ENCODE results near the gene PPP4R3B.

The PPP4R3B gene

DNA sequence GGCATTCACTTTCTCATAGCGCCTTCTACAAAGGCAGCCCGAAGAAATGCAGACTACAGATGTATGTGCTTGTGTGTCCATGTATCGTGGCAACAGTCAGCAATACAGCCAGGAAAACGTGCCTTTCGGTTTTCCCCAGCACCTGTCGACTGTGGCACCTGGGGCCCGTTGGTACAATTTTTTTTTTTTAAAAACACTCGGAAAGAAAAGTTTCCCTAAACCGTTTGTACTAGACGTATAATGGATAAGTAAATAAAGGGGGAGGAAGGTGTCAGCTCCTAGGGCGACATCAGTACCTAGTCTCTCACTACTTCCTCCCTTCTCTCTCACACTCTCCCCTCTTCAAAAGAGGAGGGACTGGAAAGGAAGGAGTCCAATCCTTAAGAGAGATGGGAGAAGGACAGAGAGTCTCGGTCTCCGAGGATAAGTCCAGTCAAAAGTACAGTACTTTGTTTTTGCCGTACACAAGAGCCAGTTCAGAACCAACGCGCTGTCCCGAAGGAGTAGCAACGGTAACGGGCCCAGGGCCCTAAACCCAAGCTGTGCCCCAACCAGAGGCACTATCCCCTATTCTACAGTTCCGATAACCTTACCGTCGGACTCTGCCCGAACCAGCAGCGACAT lies 759 bp downstream of the PPP4R3B start:
- peak overlapping the region; percentile 99 for H3K4me3 ChIP-seq (ENCODE audit: low read depth, low read length)
- DNase-seq (ENCODE audit: low read depth) = peak; percentile 69
- TF ChIP-seq CTCF (IDR thresholded peaks at IDR 0.05; ENCODE audit: low read depth, low read length) (no peak), MYC (IDR thresholded peaks at IDR 0.05; ENCODE audit: low read depth, low read length) (no peak; the same call in 1 of the 2 replicates), POLR2A (IDR thresholded peaks at IDR 0.05; ENCODE audit: extremely low read depth, insufficient read length) (peak; percentile 18), MAX (IDR thresholded peaks at IDR 0.05; ENCODE audit: low read depth, low read length) (peak; percentile 38; the same call in 1 of the 2 replicates)

GRCh38 chr2:55611997-55612396 lies 5.4 kb downstream of the PPP4R3B start:
- no peak for TF ChIP-seq MYC (IDR thresholded peaks at IDR 0.05; ENCODE audit: low read depth, low read length)
- TF ChIP-seq MAX (IDR thresholded peaks at IDR 0.05; ENCODE audit: low read depth, low read length) = no peak
- no peak for TF ChIP-seq CTCF (IDR thresholded peaks at IDR 0.05; ENCODE audit: low read depth, low read length)
- no peak overlapping the region for H3K4me3 ChIP-seq (ENCODE audit: low read depth, low read length)
- DNase-seq (ENCODE audit: low read depth) = no peak

DNA sequence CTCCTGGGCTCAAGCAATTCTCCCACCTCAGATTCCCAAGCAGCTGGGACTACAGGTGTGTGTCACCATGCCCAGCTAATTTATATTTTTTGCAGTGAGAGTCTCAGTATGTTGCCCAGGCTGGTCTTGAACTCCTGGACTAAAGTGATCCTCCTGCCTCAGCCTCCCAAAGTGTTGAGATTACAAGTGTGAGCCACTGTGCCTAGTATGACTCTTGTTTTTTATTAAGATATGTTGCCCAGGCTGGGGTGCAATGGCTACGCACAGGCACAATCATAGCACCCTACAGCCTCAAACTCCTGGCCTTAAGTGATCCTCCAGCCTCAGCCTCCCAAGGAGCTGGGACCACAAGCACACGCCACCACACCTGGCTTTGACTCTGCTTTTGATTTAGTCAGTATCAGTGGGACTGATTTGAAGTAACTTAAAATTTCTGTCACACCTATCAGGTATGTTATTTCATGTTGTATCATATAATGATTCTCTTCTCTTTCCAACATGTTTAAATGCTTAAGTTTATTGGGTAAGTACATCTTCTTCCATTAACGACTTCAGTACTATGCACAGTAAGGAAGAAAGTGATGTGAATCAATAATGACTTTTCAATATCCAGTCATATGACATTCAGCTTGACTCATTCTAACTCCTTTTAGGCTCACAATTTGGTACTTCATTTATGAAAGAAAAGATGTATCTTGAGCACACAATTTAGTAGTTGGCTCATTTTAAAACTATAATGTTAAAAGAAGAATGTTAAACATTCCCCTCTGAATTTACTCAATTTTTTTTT lies 6.3 kb downstream of the PPP4R3B start:
- H3K4me3 ChIP-seq (ENCODE audit: low read depth, low read length) = no peak overlapping the region
- TF ChIP-seq POLR2A (IDR thresholded peaks at IDR 0.05; ENCODE audit: extremely low read depth, insufficient read length) = no peak
- TF ChIP-seq MAX (IDR thresholded peaks at IDR 0.05; ENCODE audit: low read depth, low read length) = no peak
- TF ChIP-seq MYC (IDR thresholded peaks at IDR 0.05; ENCODE audit: low read depth, low read length) = no peak
- TF ChIP-seq CTCF (IDR thresholded peaks at IDR 0.05; ENCODE audit: low read depth, low read length) = no peak
- DNase-seq (ENCODE audit: low read depth) = no peak

DNA sequence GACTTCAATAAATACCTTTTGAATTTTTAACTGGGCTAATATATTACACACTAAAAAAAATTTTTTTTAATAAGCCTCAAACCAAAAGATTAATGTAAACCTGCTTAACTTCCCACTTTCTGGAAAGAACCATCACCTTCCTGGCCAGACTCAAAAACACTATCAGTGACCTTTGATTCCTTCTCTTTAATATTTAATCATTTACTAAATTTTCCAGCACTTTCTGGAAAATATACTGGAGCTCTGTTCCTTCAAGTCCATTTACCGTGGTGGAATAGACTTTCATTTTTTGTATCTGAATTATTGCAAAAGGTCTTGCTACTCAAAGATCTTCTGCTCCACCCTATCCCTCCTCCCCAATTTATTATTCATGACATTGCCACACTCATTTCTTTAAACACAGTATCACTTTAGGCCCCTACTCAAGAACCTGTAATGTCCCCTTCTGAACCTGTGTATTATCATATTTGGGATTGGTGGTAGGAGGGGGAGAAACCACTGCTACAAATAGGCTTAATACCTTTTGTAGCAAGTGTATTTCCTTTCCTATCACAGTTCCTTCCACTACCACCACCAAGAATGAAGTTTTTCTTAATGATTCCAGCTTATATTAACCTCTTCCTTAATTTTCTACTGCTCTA lies 7.4 kb downstream of the PPP4R3B start:
- no peak for DNase-seq (ENCODE audit: low read depth)
- H3K4me3 ChIP-seq (ENCODE audit: low read depth, low read length) = no peak overlapping the region
- no peak for TF ChIP-seq MAX (IDR thresholded peaks at IDR 0.05; ENCODE audit: low read depth, low read length)
- no peak for TF ChIP-seq MYC (IDR thresholded peaks at IDR 0.05; ENCODE audit: low read depth, low read length)
- no peak for TF ChIP-seq CTCF (IDR thresholded peaks at IDR 0.05; ENCODE audit: low read depth, low read length)
- no peak for TF ChIP-seq POLR2A (IDR thresholded peaks at IDR 0.05; ENCODE audit: extremely low read depth, insufficient read length)

GRCh38 chr2:55609193-55609794 lies 8.1 kb downstream of the PPP4R3B start:
- DNase-seq (ENCODE audit: low read depth) = no peak
- TF ChIP-seq MAX (IDR thresholded peaks at IDR 0.05; ENCODE audit: low read depth, low read length) = no peak
- no peak for TF ChIP-seq POLR2A (IDR thresholded peaks at IDR 0.05; ENCODE audit: extremely low read depth, insufficient read length)
- no peak for TF ChIP-seq CTCF (IDR thresholded peaks at IDR 0.05; ENCODE audit: low read depth, low read length)
- TF ChIP-seq MYC (IDR thresholded peaks at IDR 0.05; ENCODE audit: low read depth, low read length) = no peak

More at GRCh38 chr2:55609193-55609794, 8.1 kb downstream of the PPP4R3B start:
- no peak overlapping the region for H3K4me3 ChIP-seq (ENCODE audit: low read depth, low read length)

Data from NB4 (cell line).